ENCODE data around the gene KLF12. TPM values are rescaled to one million over a fixed set of nuclear protein-coding genes. Genes with fewer than 3 reads are reported as not detected.

KLF12 gene
- total and polyA plus RNA-seq, 9 of the 15 experiments (the other 6 are each of a cell fraction or from before 2014, with no cell fraction given), result under 0.01 to 0.07 (median 0.05) TPM; not detected in 3

- in situ Hi-C loops (cut with MboI) (no loop called here), intact Hi-C loops (cut with micrococcal nuclease) (no loop called here)
- Histone ChIP-seq H3K9me3 (replicated peaks; ENCODE audit: control insufficient read depth, insufficient read depth, low read depth, low read length) (no peaks in the 10 kb centered on the region), H3K27me3 (ENCODE audit: control insufficient read depth in 2 of 2, insufficient read depth in 2 of 2, low read length in 2 of 2) (no peaks in the 10 kb centered on the region), H2AFZ (ENCODE audit: low read depth, low read length) (no peak overlapping the region), H3K4me2 (ENCODE audit: insufficient read depth, low read length) (no peak overlapping the region), H4K20me1 (replicated peaks; ENCODE audit: control insufficient read depth, insufficient read depth, low read length) (no peaks in the 10 kb centered on the region), H3K4me1 (replicated peaks in 1 of 2; ENCODE audit: control insufficient read depth in 2 of 2, insufficient read depth in 2 of 2, low read length in 2 of 2) (no peaks in the 10 kb centered on the region), H3K4me3 (no peak overlapping the region), H3K27ac (ENCODE audit: extremely low read depth, low read depth, low read length) (no peak overlapping the region), H3K36me3 (ENCODE audit: control insufficient read depth, insufficient read depth, low read length) (no peaks in the 10 kb centered on the region), H3K9ac (ENCODE audit: insufficient read depth in 1 of 2, low read depth in 2 of 2, low read length in 2 of 2) (no peak overlapping the region), H3K9me1 (ENCODE audit: control insufficient read depth, insufficient read depth, low read length) (no peaks in the 10 kb centered on the region), H3K79me2 (ENCODE audit: control insufficient read depth, insufficient read depth, low read length) (no peaks in the 10 kb centered on the region)
- POLR2A ChIA-PET, result no interaction called here
- WGBS (ENCODE audit: insufficient coverage, low coverage, missing lambda C conversion rate), result 0% methylated on average over 6 of the region's 6 CpGs
- ATAC-seq (no peak), FAIRE-seq (no peak), DNase-seq (ENCODE audit: extremely low read depth in 1 of 4, low spot score in 3 of 4) (no peak)
- CTCF ChIA-PET (ENCODE audit: low intra/inter-chr PET ratio), result no interaction called here
- TF ChIP-seq SREBF1 (IDR thresholded peaks at IDR 0.05; ENCODE audit: borderline replicate concordance, low read depth, low read length) (no peak), MECOM (CRISPR knock-in tag; IDR thresholded peaks at IDR 0.05) (no peak), NCOA6 (IDR thresholded peaks at IDR 0.05) (no peak), HES1 (IDR thresholded peaks at IDR 0.05; ENCODE audit: low read depth) (no peak), FOXP4 (CRISPR knock-in tag; IDR thresholded peaks at IDR 0.05; ENCODE audit: borderline replicate concordance) (no peak), CCNT2 (IDR thresholded peaks at IDR 0.05; ENCODE audit: borderline replicate concordance, extremely low read depth, insufficient read length, low read depth, low read length) (no peak), RFX1 (IDR thresholded peaks at IDR 0.05) (no peak), CHD1 (IDR thresholded peaks at IDR 0.05; ENCODE audit: low read length) (no peak), PPARD (CRISPR knock-in tag; IDR thresholded peaks at IDR 0.05) (no peak), NUFIP1 (IDR thresholded peaks at IDR 0.05; ENCODE audit: partially characterized antibody) (no peak), SP2 (IDR thresholded peaks at IDR 0.05; ENCODE audit: extremely low read depth, low read depth, low read length, poor library complexity, severe bottlenecking) (no peak), MAFF (IDR thresholded peaks at IDR 0.05; ENCODE audit: low read length) (no peak), ZBTB2 (IDR thresholded peaks at IDR 0.05) (no peak), LEF1 (IDR thresholded peaks at IDR 0.05) (no peak), RHOXF2B (CRISPR knock-in tag; conservative IDR thresholded peaks at IDR 0.05) (no peak)
- TF ChIP-seq, protein P1, sequence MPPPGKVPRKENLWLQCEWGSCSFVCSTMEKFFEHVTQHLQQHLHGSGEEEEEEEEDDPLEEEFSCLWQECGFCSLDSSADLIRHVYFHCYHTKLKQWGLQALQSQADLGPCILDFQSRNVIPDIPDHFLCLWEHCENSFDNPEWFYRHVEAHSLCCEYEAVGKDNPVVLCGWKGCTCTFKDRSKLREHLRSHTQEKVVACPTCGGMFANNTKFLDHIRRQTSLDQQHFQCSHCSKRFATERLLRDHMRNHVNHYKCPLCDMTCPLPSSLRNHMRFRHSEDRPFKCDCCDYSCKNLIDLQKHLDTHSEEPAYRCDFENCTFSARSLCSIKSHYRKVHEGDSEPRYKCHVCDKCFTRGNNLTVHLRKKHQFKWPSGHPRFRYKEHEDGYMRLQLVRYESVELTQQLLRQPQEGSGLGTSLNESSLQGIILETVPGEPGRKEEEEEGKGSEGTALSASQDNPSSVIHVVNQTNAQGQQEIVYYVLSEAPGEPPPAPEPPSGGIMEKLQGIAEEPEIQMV (tag; conservative IDR thresholded peaks at IDR 0.05; ENCODE audit: low read depth), result no peak
- BruUV-seq (replicated peaks), result no TSS peak
These were observed 5.9 kb downstream of the KLF12 start for GRCh38 chr13:74128156-74128767.
